ENCODE results near the gene DPH6.

The DPH6 gene

GRCh38 chr15:35506272-35506870 lies 39.6 kb downstream of the DPH6 start:
- Histone ChIP-seq H3K4me1 (ENCODE audit: insufficient read depth, low read length) (no peaks in the 10 kb centered on the region), H3K4me3 (ENCODE audit: low read depth in 1 of 2, low read length in 2 of 2) (no peak overlapping the region), H3K27me3 (ENCODE audit: control insufficient read depth in 1 of 2, insufficient read depth in 2 of 2, low read length in 2 of 2) (no peaks in the 10 kb centered on the region), H3K36me3 (ENCODE audit: insufficient read depth, low read length) (no peaks in the 10 kb centered on the region), H3K27ac (ENCODE audit: low read depth, low read length) (no peak overlapping the region), H3K9ac (ENCODE audit: low read length) (no peak overlapping the region), H3K9me3 (ENCODE audit: low read length) (no peaks in the 10 kb centered on the region)

GRCh38 chr15:35505809-35506208 lies 40.2 kb downstream of the DPH6 start:
- H3K27ac ChIP-seq (ENCODE audit: low read depth, low read length), result no peak overlapping the region
- no peaks in the 10 kb centered on the region for H3K9me3 ChIP-seq (ENCODE audit: low read length)
- no peaks in the 10 kb centered on the region for H3K4me1 ChIP-seq (ENCODE audit: insufficient read depth, low read length)
- H3K36me3 ChIP-seq (ENCODE audit: insufficient read depth, low read length), result no peaks in the 10 kb centered on the region
- H3K27me3 ChIP-seq (ENCODE audit: control insufficient read depth in 1 of 2, insufficient read depth in 2 of 2, low read length in 2 of 2), result no peaks in the 10 kb centered on the region
- H3K4me3 ChIP-seq (ENCODE audit: low read depth in 1 of 2, low read length in 2 of 2), result no peak overlapping the region
- H3K9ac ChIP-seq (ENCODE audit: low read length), result no peak overlapping the region

GRCh38 chr15:35505141-35505540 lies 40.8 kb downstream of the DPH6 start:
- Histone ChIP-seq H3K27me3 (ENCODE audit: control insufficient read depth in 1 of 2, insufficient read depth in 2 of 2, low read length in 2 of 2) (no peaks in the 10 kb centered on the region), H3K9me3 (ENCODE audit: low read length) (no peaks in the 10 kb centered on the region), H3K9ac (ENCODE audit: low read length) (no peak overlapping the region), H3K4me3 (ENCODE audit: low read depth in 1 of 2, low read length in 2 of 2) (no peak overlapping the region), H3K36me3 (ENCODE audit: insufficient read depth, low read length) (no peaks in the 10 kb centered on the region), H3K27ac (ENCODE audit: low read depth, low read length) (no peak overlapping the region), H3K4me1 (ENCODE audit: insufficient read depth, low read length) (no peaks in the 10 kb centered on the region)

GRCh38 chr15:35499723-35500122 lies 46.2 kb downstream of the DPH6 start:
- H3K27ac ChIP-seq (ENCODE audit: low read depth, low read length), result no peak overlapping the region

GRCh38 chr15:35496585-35496984 lies 49.4 kb downstream of the DPH6 start:
- Histone ChIP-seq H3K27ac (ENCODE audit: low read depth, low read length) (no peak overlapping the region), H3K9ac (ENCODE audit: low read length) (no peak overlapping the region), H3K27me3 (ENCODE audit: control insufficient read depth in 1 of 2, insufficient read depth in 2 of 2, low read length in 2 of 2) (no peaks in the 10 kb centered on the region), H3K4me3 (ENCODE audit: low read depth in 1 of 2, low read length in 2 of 2) (no peak overlapping the region), H3K9me3 (ENCODE audit: low read length) (no peaks in the 10 kb centered on the region), H3K36me3 (ENCODE audit: insufficient read depth, low read length) (no peaks in the 10 kb centered on the region), H3K4me1 (ENCODE audit: insufficient read depth, low read length) (no peaks in the 10 kb centered on the region)

More at GRCh38 chr15:35499723-35500122, 46.2 kb downstream of the DPH6 start:
- no peaks in the 10 kb centered on the region for H3K9me3 ChIP-seq (ENCODE audit: low read length)
- no peak overlapping the region for H3K9ac ChIP-seq (ENCODE audit: low read length)
- H3K4me1 ChIP-seq (ENCODE audit: insufficient read depth, low read length), result no peaks in the 10 kb centered on the region
- no peak overlapping the region for H3K4me3 ChIP-seq (ENCODE audit: low read depth in 1 of 2, low read length in 2 of 2)
- no peaks in the 10 kb centered on the region for H3K36me3 ChIP-seq (ENCODE audit: insufficient read depth, low read length)
- H3K27me3 ChIP-seq (ENCODE audit: control insufficient read depth in 1 of 2, insufficient read depth in 2 of 2, low read length in 2 of 2), result no peaks in the 10 kb centered on the region

GRCh38 chr15:35495080-35495479 lies 50.9 kb downstream of the DPH6 start:
- Histone ChIP-seq H3K4me1 (ENCODE audit: insufficient read depth, low read length) (no peaks in the 10 kb centered on the region), H3K4me3 (ENCODE audit: low read depth in 1 of 2, low read length in 2 of 2) (no peak overlapping the region), H3K27ac (ENCODE audit: low read depth, low read length) (no peak overlapping the region), H3K27me3 (ENCODE audit: control insufficient read depth in 1 of 2, insufficient read depth in 2 of 2, low read length in 2 of 2) (no peaks in the 10 kb centered on the region), H3K36me3 (ENCODE audit: insufficient read depth, low read length) (no peaks in the 10 kb centered on the region), H3K9ac (ENCODE audit: low read length) (no peak overlapping the region), H3K9me3 (ENCODE audit: low read length) (no peaks in the 10 kb centered on the region)

GRCh38 chr15:35491999-35492398 lies 54.0 kb downstream of the DPH6 start:
- Histone ChIP-seq H3K9ac (ENCODE audit: low read length) (no peak overlapping the region), H3K9me3 (ENCODE audit: low read length) (no peaks in the 10 kb centered on the region), H3K4me3 (ENCODE audit: low read depth in 1 of 2, low read length in 2 of 2) (no peak overlapping the region), H3K4me1 (ENCODE audit: insufficient read depth, low read length) (no peaks in the 10 kb centered on the region), H3K36me3 (ENCODE audit: insufficient read depth, low read length) (no peaks in the 10 kb centered on the region), H3K27me3 (ENCODE audit: control insufficient read depth in 1 of 2, insufficient read depth in 2 of 2, low read length in 2 of 2) (no peaks in the 10 kb centered on the region), H3K27ac (ENCODE audit: low read depth, low read length) (no peak overlapping the region)

GRCh38 chr15:35491173-35491572 lies 54.8 kb downstream of the DPH6 start:
- Histone ChIP-seq H3K9me3 (ENCODE audit: low read length) (no peaks in the 10 kb centered on the region), H3K4me3 (ENCODE audit: low read depth in 1 of 2, low read length in 2 of 2) (no peak overlapping the region), H3K9ac (ENCODE audit: low read length) (no peak overlapping the region), H3K4me1 (ENCODE audit: insufficient read depth, low read length) (no peaks in the 10 kb centered on the region), H3K27me3 (ENCODE audit: control insufficient read depth in 1 of 2, insufficient read depth in 2 of 2, low read length in 2 of 2) (no peaks in the 10 kb centered on the region), H3K27ac (ENCODE audit: low read depth, low read length) (no peak overlapping the region), H3K36me3 (ENCODE audit: insufficient read depth, low read length) (no peaks in the 10 kb centered on the region)

GRCh38 chr15:35490511-35490910 lies 55.5 kb downstream of the DPH6 start:
- H3K27ac ChIP-seq (ENCODE audit: low read depth, low read length), result no peak overlapping the region
- no peaks in the 10 kb centered on the region for H3K9me3 ChIP-seq (ENCODE audit: low read length)
- no peak overlapping the region for H3K9ac ChIP-seq (ENCODE audit: low read length)
- no peak overlapping the region for H3K4me3 ChIP-seq (ENCODE audit: low read depth in 1 of 2, low read length in 2 of 2)
- H3K27me3 ChIP-seq (ENCODE audit: control insufficient read depth in 1 of 2, insufficient read depth in 2 of 2, low read length in 2 of 2), result no peaks in the 10 kb centered on the region
- no peaks in the 10 kb centered on the region for H3K4me1 ChIP-seq (ENCODE audit: insufficient read depth, low read length)
- no peaks in the 10 kb centered on the region for H3K36me3 ChIP-seq (ENCODE audit: insufficient read depth, low read length)

- no peak overlapping the region for H3K9ac ChIP-seq (ENCODE audit: low read length)
These were observed 58.5 kb downstream of the DPH6 start for GRCh38 chr15:35487417-35487816.

GRCh38 chr15:35486296-35486695 lies 59.7 kb downstream of the DPH6 start:
- no peaks in the 10 kb centered on the region for H3K36me3 ChIP-seq (ENCODE audit: insufficient read depth, low read length)

More at GRCh38 chr15:35487417-35487816, 58.5 kb downstream of the DPH6 start:
- Histone ChIP-seq H3K27me3 (ENCODE audit: control insufficient read depth in 1 of 2, insufficient read depth in 2 of 2, low read length in 2 of 2) (no peaks in the 10 kb centered on the region), H3K4me3 (ENCODE audit: low read depth in 1 of 2, low read length in 2 of 2) (no peak overlapping the region), H3K36me3 (ENCODE audit: insufficient read depth, low read length) (no peaks in the 10 kb centered on the region), H3K27ac (ENCODE audit: low read depth, low read length) (no peak overlapping the region), H3K9me3 (ENCODE audit: low read length) (no peaks in the 10 kb centered on the region), H3K4me1 (ENCODE audit: insufficient read depth, low read length) (no peaks in the 10 kb centered on the region)

GRCh38 chr15:35485411-35485810 lies 60.6 kb downstream of the DPH6 start:
- Histone ChIP-seq H3K9me3 (ENCODE audit: low read length) (no peaks in the 10 kb centered on the region), H3K27me3 (ENCODE audit: control insufficient read depth in 1 of 2, insufficient read depth in 2 of 2, low read length in 2 of 2) (no peaks in the 10 kb centered on the region), H3K4me1 (ENCODE audit: insufficient read depth, low read length) (no peaks in the 10 kb centered on the region), H3K4me3 (ENCODE audit: low read depth in 1 of 2, low read length in 2 of 2) (no peak overlapping the region), H3K36me3 (ENCODE audit: insufficient read depth, low read length) (no peaks in the 10 kb centered on the region), H3K9ac (ENCODE audit: low read length) (no peak overlapping the region), H3K27ac (ENCODE audit: low read depth, low read length) (no peak overlapping the region)

More at GRCh38 chr15:35486296-35486695, 59.7 kb downstream of the DPH6 start:
- Histone ChIP-seq H3K9me3 (ENCODE audit: low read length) (no peaks in the 10 kb centered on the region), H3K9ac (ENCODE audit: low read length) (no peak overlapping the region), H3K4me3 (ENCODE audit: low read depth in 1 of 2, low read length in 2 of 2) (no peak overlapping the region), H3K27me3 (ENCODE audit: control insufficient read depth in 1 of 2, insufficient read depth in 2 of 2, low read length in 2 of 2) (no peaks in the 10 kb centered on the region), H3K27ac (ENCODE audit: low read depth, low read length) (no peak overlapping the region), H3K4me1 (ENCODE audit: insufficient read depth, low read length) (no peaks in the 10 kb centered on the region)

Data from muscle layer of colon (tissue), 2 donors.